Stimulated activated CD4-positive, alpha-beta T cell treated with anti-CD3 and anti-CD28 coated beads, TNF-alpha, amount 100 ng/mL, for 1 hour (primary cell): ENCODE results near the gene TXNRD2.
A peak's percentile ranks its signal among the peaks of the same experiment; 100 is the strongest.
"Not testable (repeated sequence)": the region's sequence is repeated elsewhere in the genome, so short reads cannot be mapped to it uniquely, and the experiment has no call there.

ENCODE experiments used
- DNase-seq, 3 donors: peaks; one replicate each; pipeline ENCODE4 v3.0.0-alpha.2; 2020; ENCODE audit warnings: low read depth in 3 of 3, low spot score in 1 of 3

The TXNRD2 gene

GRCh38 chr22:19926028-19926427 lies 15.6 kb downstream of the TXNRD2 start:
- DNase-seq, result not testable (repeated sequence)

- DNase-seq, result no peak
These were observed 17.6 kb downstream of the TXNRD2 start for GRCh38 chr22:19923914-19924513.

- DNase-seq, result no peak
These were observed 20.0 kb downstream of the TXNRD2 start for GRCh38 chr22:19921544-19922081.

GRCh38 chr22:19919701-19920363 lies 21.8 kb downstream of the TXNRD2 start:
- DNase-seq, result no peak

GRCh38 chr22:19918332-19919106 lies 23.1 kb downstream of the TXNRD2 start:
- no peak for DNase-seq

GRCh38 chr22:19917389-19918138 lies 24.1 kb downstream of the TXNRD2 start:
- no peak for DNase-seq

GRCh38 chr22:19916941-19917340 lies 24.7 kb downstream of the TXNRD2 start:
- no peak for DNase-seq

- DNase-seq, result no peak
These were observed 25.6 kb downstream of the TXNRD2 start for GRCh38 chr22:19916006-19916405.

- no peak for DNase-seq
These were observed 26.2 kb downstream of the TXNRD2 start for GRCh38 chr22:19915287-19915954.

GRCh38 chr22:19914201-19914943 lies 27.2 kb downstream of the TXNRD2 start:
- DNase-seq, result no peak

- no peak for DNase-seq
These were observed 28.2 kb downstream of the TXNRD2 start for GRCh38 chr22:19913337-19913936.

- DNase-seq, result no peak
These were observed 29.2 kb downstream of the TXNRD2 start for GRCh38 chr22:19912271-19912999.

GRCh38 chr22:19911540-19912270 lies 29.9 kb downstream of the TXNRD2 start:
- no peak for DNase-seq

- no peak for DNase-seq
These were observed 31.4 kb downstream of the TXNRD2 start for GRCh38 chr22:19910180-19910744.

GRCh38 chr22:19909350-19910179 lies 32.1 kb downstream of the TXNRD2 start:
- DNase-seq, result peak; percentile 49 to 79 (median 71)

GRCh38 chr22:19907902-19908301 lies 33.7 kb downstream of the TXNRD2 start:
- DNase-seq, result not testable (repeated sequence)

- DNase-seq, result not testable (repeated sequence)
These were observed 34.8 kb downstream of the TXNRD2 start for GRCh38 chr22:19906864-19907263.
